H9 (cell line): ENCODE measurements around the gene STPG3. TPM values are rescaled to one million over a fixed set of nuclear protein-coding genes. Genes with fewer than 3 reads are reported as not detected.

Experiments used
- DNase-seq: peaks from one replicate; pipeline ENCODE4 v3.0.0-alpha.2; 2017
- H2AFZ ChIP-seq: one replicate; pipeline ENCODE4 v1.6.1; 2013; ENCODE audit warnings: mild to moderate bottlenecking, low read length, control low read depth, moderate library complexity
- H2AK5ac ChIP-seq: 2 replicates; pipeline ENCODE4 v1.6.1; 2013; ENCODE audit warnings: low read length, control low read depth, mixed read lengths; ENCODE audit not compliant: insufficient read length
- H2BK120ac ChIP-seq: one replicate; pipeline ENCODE4 v1.6.1; 2013; ENCODE audit warnings: low read depth, mild to moderate bottlenecking, low read length, control low read depth, inconsistent platforms; ENCODE audit not compliant: poor library complexity, severe bottlenecking
- H2BK12ac ChIP-seq: 2 replicates; pipeline ENCODE4 v1.6.1; 2013; ENCODE audit warnings: low read length, control low read depth, mixed read lengths, low read depth; ENCODE audit not compliant: insufficient read length
- H2BK15ac ChIP-seq: 2 replicates; pipeline ENCODE4 v1.6.1; 2013; ENCODE audit warnings: low read depth, low read length, control low read depth
- H2BK20ac ChIP-seq: one replicate; pipeline ENCODE4 v1.6.1; 2013; ENCODE audit warnings: low read depth, mild to moderate bottlenecking, low read length, control low read depth, inconsistent platforms; ENCODE audit not compliant: poor library complexity, severe bottlenecking
- H2BK5ac ChIP-seq: 2 replicates; pipeline ENCODE4 v1.6.1; 2013; ENCODE audit warnings: low read length, control low read depth, mixed read lengths; ENCODE audit not compliant: insufficient read length
- H3K14ac ChIP-seq: 2 replicates; pipeline ENCODE4 v1.6.1; 2013; ENCODE audit warnings: low read length, control low read depth; ENCODE audit not compliant: insufficient read depth
- H3K18ac ChIP-seq: 2 replicates; pipeline ENCODE4 v1.6.1; 2013; ENCODE audit warnings: low read depth, mild to moderate bottlenecking, mixed read lengths, low read length, control low read depth; ENCODE audit not compliant: insufficient read length
- H3K23ac ChIP-seq: 2 replicates; pipeline ENCODE4 v1.6.1; 2013; ENCODE audit warnings: low read length, control low read depth, mixed read lengths, low read depth; ENCODE audit not compliant: insufficient read length
- H3K23me2 ChIP-seq: 2 replicates; pipeline ENCODE4 v1.6.1; 2013; ENCODE audit warnings: low read depth, mild to moderate bottlenecking, mixed read lengths, low read length, control low read depth; ENCODE audit not compliant: insufficient read length, poor library complexity, severe bottlenecking
- H3K27ac ChIP-seq: 2 replicates; pipeline ENCODE4 v1.5.1; 2013; ENCODE audit warnings: low read length, control low read depth, mixed read lengths, low read depth; ENCODE audit not compliant: insufficient read length
- H3K27me3 ChIP-seq: 2 replicates; pipeline ENCODE4 v1.6.1; 2013; ENCODE audit warnings: low read length, control low read depth, inconsistent platforms; ENCODE audit not compliant: insufficient read depth
- H3K4ac ChIP-seq: 2 replicates; pipeline ENCODE4 v1.6.1; 2013; ENCODE audit warnings: low read depth, mild to moderate bottlenecking, control low read depth, inconsistent platforms, low read length, moderate library complexity
- H3K4me1 ChIP-seq: 2 replicates; pipeline ENCODE4 v1.6.1; 2013; ENCODE audit warnings: low read length, control low read depth, inconsistent platforms; ENCODE audit not compliant: insufficient read depth
- H3K4me2 ChIP-seq: 2 replicates; pipeline ENCODE4 v1.6.1; 2013; ENCODE audit warnings: low read length, control low read depth, mixed read lengths; ENCODE audit not compliant: insufficient read length, insufficient read depth
- H3K56ac ChIP-seq: 2 replicates; pipeline ENCODE4 v1.6.1; 2013; ENCODE audit warnings: low read depth, mild to moderate bottlenecking, mixed read lengths, low read length, control low read depth; ENCODE audit not compliant: insufficient read length
- H3K79me1 ChIP-seq: 2 replicates; pipeline ENCODE4 v1.6.1; 2013; ENCODE audit warnings: low read depth, mild to moderate bottlenecking, moderate library complexity, low read length, control low read depth, inconsistent platforms; ENCODE audit not compliant: insufficient read depth, poor library complexity, severe bottlenecking
- H3K79me2 ChIP-seq: 2 replicates; pipeline ENCODE4 v1.6.1; 2013; ENCODE audit warnings: low read length, control low read depth, inconsistent platforms; ENCODE audit not compliant: insufficient read depth
- H3K9ac ChIP-seq: 2 replicates; pipeline ENCODE4 v1.6.1; 2013; ENCODE audit warnings: low read length, control low read depth, mixed read lengths; ENCODE audit not compliant: insufficient read length; ENCODE audit errors: extremely low read depth
- H3K9me3 ChIP-seq: one replicate; pipeline ENCODE4 v1.6.1; 2013; ENCODE audit warnings: low read depth, low read length, inconsistent platforms; ENCODE audit not compliant: control insufficient read depth
- H3T11ph ChIP-seq: one replicate; pipeline ENCODE4 v1.6.1; 2013; ENCODE audit warnings: mild to moderate bottlenecking, low read length, control low read depth, inconsistent platforms
- H4K20me1 ChIP-seq: one replicate; pipeline ENCODE4 v1.6.1; 2013; ENCODE audit not compliant: control insufficient read depth, insufficient read length, insufficient read depth
- H4K5ac ChIP-seq: 2 replicates; pipeline ENCODE4 v1.6.1; 2013; ENCODE audit warnings: low read depth, mild to moderate bottlenecking, mixed read lengths, low read length, control low read depth; ENCODE audit not compliant: insufficient read length
- H4K8ac ChIP-seq: replicated peaks from 2 replicates; pipeline ENCODE4 v1.6.1; 2013; ENCODE audit warnings: low read length, control low read depth, mixed read lengths, low read depth; ENCODE audit not compliant: insufficient read length
- H4K91ac ChIP-seq: 2 replicates; pipeline ENCODE4 v1.6.1; 2013; ENCODE audit warnings: low read depth, mild to moderate bottlenecking, moderate library complexity, mixed read lengths, low read length, control low read depth; ENCODE audit not compliant: insufficient read length
- H3K27ac Mint-ChIP-seq, 3 experiments: 2 replicates in 2 of 3; 3 replicates in 1 of 3; pipeline ENCODE4 v1.8.0; 2020 to 2021; ENCODE audit warnings: mixed read lengths in 3 of 3, mild to moderate bottlenecking in 1 of 3, moderate library complexity in 1 of 3
- H3K27me3 Mint-ChIP-seq: 2 replicates; pipeline ENCODE4 v1.8.0; 2021; ENCODE audit warnings: low read depth, mild to moderate bottlenecking, moderate library complexity, mixed read lengths
- H3K36me3 Mint-ChIP-seq, 3 experiments: 2 replicates in 2 of 3; 3 replicates in 1 of 3; pipeline ENCODE4 v1.8.0; 2020 to 2021; ENCODE audit warnings: low read depth in 3 of 3, mixed read lengths in 3 of 3; ENCODE audit not compliant: insufficient read depth in 1 of 3
- H3K4me1 Mint-ChIP-seq, 2 experiments: 2 replicates each; pipeline ENCODE4 v1.8.0; 2020; ENCODE audit warnings: mixed read lengths in 2 of 2
- H3K4me3 Mint-ChIP-seq, 2 experiments: 2 replicates in 1 of 2; 3 replicates in 1 of 2; pipeline ENCODE4 v1.8.0; 2020 to 2021; ENCODE audit warnings: mild to moderate bottlenecking in 2 of 2, mixed read lengths in 2 of 2, moderate library complexity in 1 of 2
- H3K9me3 Mint-ChIP-seq, 2 experiments: 2 replicates in 1 of 2; 3 replicates in 1 of 2; pipeline ENCODE4 v1.8.0; 2020; ENCODE audit warnings: mild to moderate bottlenecking in 2 of 2, mixed read lengths in 2 of 2, moderate library complexity in 1 of 2
- CTCF ChIP-seq: fragments of 200-600 bp; sonication (generic); conservative IDR thresholded peaks from 3 replicates; pipeline ENCODE4 v1.8.0; 2021; ENCODE audit warnings: antibody characterized with exemption, mild to moderate bottlenecking
- WGBS: extraction: QIAGEN DNeasy Blood & Tissue Kit; methylation state at CpG from one replicate; pipeline ENCODE4 v1.1.7; 2013; ENCODE audit warnings: missing lambda C conversion rate, low lambda C conversion rate, mixed read lengths; ENCODE audit not compliant: insufficient read length; ENCODE audit errors: extremely low coverage; 5-methylcytosine and 5-hydroxymethylcytosine counted together
- total RNA-seq: library from RNA; stranded (reverse); gene quantifications from 2 replicates; pipeline ENCODE4 v1.2.1, GENCODE V29; 2021

STPG3 gene
- total RNA-seq, 1 experiment from 2014 or later, result not detected

GRCh38 chr9:137265496-137266161 is 14.5 kb downstream of the STPG3 start:
- Histone ChIP-seq H3K14ac (no peak overlapping the region), H2AFZ (no peak overlapping the region), H2BK12ac (no peak overlapping the region), H2BK20ac (no peak overlapping the region), H3K4me1 (no peaks in the 10 kb centered on the region), H3K27ac (no peak overlapping the region), H3T11ph (no peak overlapping the region), H3K18ac (no peak overlapping the region), H3K79me2 (no peaks in the 10 kb centered on the region), H3K27me3 (no peaks in the 10 kb centered on the region), H3K23me2 (no peaks in the 10 kb centered on the region), H4K20me1 (no peaks in the 10 kb centered on the region), H2BK15ac (no peak overlapping the region), H2BK120ac (no peak overlapping the region), H4K91ac (no peak overlapping the region), H3K56ac (no peak overlapping the region), H3K79me1 (no peaks in the 10 kb centered on the region), H4K5ac (no peak overlapping the region), H3K4ac (no peak overlapping the region), H3K4me2 (no peak overlapping the region), H3K9ac (no peak overlapping the region), H3K23ac (no peak overlapping the region), H2BK5ac (no peak overlapping the region), H4K8ac (no peak overlapping the region), H2AK5ac (no peak overlapping the region), H3K9me3 (no peaks in the 10 kb centered on the region)
- Mint-ChIP-seq H3K4me3 (no peak overlapping the region), H3K36me3 (peaks cover 10 to 55% (median 42%) of the 10 kb centered on the region in 3 experiments; a peak in 6 of 7 replicates), H3K27ac (no peak overlapping the region), H3K4me1 (0 out of 4 replicates have a peak, but pooled peaks cover 0 to 3% of the 10 kb centered on the region in 2 experiments), H3K9me3 (no peaks in the 10 kb centered on the region; a peak in 1 of 5 replicates), H3K27me3 (no peaks in the 10 kb centered on the region; the same call in 1 of the 2 replicates)
- DNase-seq, result no peak
- TF ChIP-seq CTCF, result no peak
- WGBS, result no CpG with 5 or more reads among the region's 29 CpGs
